Measurements from ENCODE around the gene CPA4. TPM values are rescaled to one million over a fixed set of nuclear protein-coding genes. Genes with fewer than 3 reads are reported as not detected.

Gene CPA4
- polyA plus RNA-seq, 1 donor from 2014 or later, result 8.9 TPM

- no peaks in the 10 kb centered on the region for H3K36me3 ChIP-seq (ENCODE audit: insufficient read depth, low read length)
- no peaks in the 10 kb centered on the region for H4K20me1 ChIP-seq (ENCODE audit: insufficient read depth)
- H3K27me3 ChIP-seq (ENCODE audit: insufficient read depth, low read depth, low read length), result no peaks in the 10 kb centered on the region
- H3F3A ChIP-seq (ENCODE audit: insufficient read depth, low read length, poor library complexity, severe bottlenecking), result no peaks in the 10 kb centered on the region
- H3K9ac ChIP-seq (ENCODE audit: low read length), result no peak overlapping the region
- H3K9me2 ChIP-seq (ENCODE audit: insufficient read depth, low read length), result no peaks in the 10 kb centered on the region
- no peak overlapping the region for H3K4me2 ChIP-seq (ENCODE audit: low read length)
- H3K4me3 ChIP-seq (ENCODE audit: low read length), result no peak overlapping the region
- H3K79me2 ChIP-seq (replicated peaks; ENCODE audit: insufficient read depth, low read length), result no peaks in the 10 kb centered on the region
- H2AFZ ChIP-seq (ENCODE audit: low read depth, low read length), result no peak overlapping the region
- H3K9me3 ChIP-seq (ENCODE audit: low read length), result no peaks in the 10 kb centered on the region
- no peak for TF ChIP-seq SMC3 (conservative IDR thresholded peaks at IDR 0.05; ENCODE audit: poor library complexity)
- TF ChIP-seq RAD21 (conservative IDR thresholded peaks at IDR 0.05), result no peak
- TF ChIP-seq REST (IDR thresholded peaks at IDR 0.05; ENCODE audit: borderline replicate concordance), result no peak
- no peak for TF ChIP-seq POLR2AphosphoS5 (IDR thresholded peaks at IDR 0.05)
- TF ChIP-seq TAF1 (IDR thresholded peaks at IDR 0.05; ENCODE audit: low read depth), result no peak
- TF ChIP-seq MXI1 (conservative IDR thresholded peaks at IDR 0.05; ENCODE audit: poor library complexity, severe bottlenecking), result no peak
- no peak for TF ChIP-seq EP300 (conservative IDR thresholded peaks at IDR 0.05; ENCODE audit: poor library complexity, severe bottlenecking)
- TF ChIP-seq CTCF (IDR thresholded peaks at IDR 0.05; ENCODE audit: poor library complexity, severe bottlenecking), result no peak
- TF ChIP-seq EZH2 (IDR thresholded peaks at IDR 0.05; ENCODE audit: borderline replicate concordance, insufficient read depth, low read length, poor library complexity, severe bottlenecking), result no peak
- H3K27ac ChIP-seq (ENCODE audit: low read length), result peak overlapping the region; percentile 4
These were observed 79.6 kb downstream of the CPA4 start for GRCh38 chr7:130372402-130373165.

Other genes with a start within 250 kb of the CPA4 start
- gene ZC3HC1, start 241.8 kb upstream of the CPA4 start, polyA plus RNA-seq, result 26.6 and 27.5 TPM in 2 replicates
- gene KLHDC10, start 222.6 kb upstream of the CPA4 start, polyA plus RNA-seq, result 59.1 and 67.0 TPM in 2 replicates
- gene TMEM209, start 87.8 kb upstream of the CPA4 start, polyA plus RNA-seq, result 14.6 and 20.2 TPM in 2 replicates
- gene SSMEM1, start 85.3 kb upstream of the CPA4 start, polyA plus RNA-seq, result not detected in 2 replicates
- 0.41 TPM in 1 of 2 replicates, not detected in the other for gene CPA2, start 26.3 kb upstream of the CPA4 start, polyA plus RNA-seq
- not detected in 2 replicates for gene CPA5, start 51.7 kb downstream of the CPA4 start, polyA plus RNA-seq
- gene CPA1, start 87.3 kb downstream of the CPA4 start, polyA plus RNA-seq, result not detected in 2 replicates
- 47.0 and 47.5 TPM in 2 replicates for gene CEP41, start 147.9 kb downstream of the CPA4 start, polyA plus RNA-seq
- 136 and 153 TPM in 2 replicates for gene MEST, start 198.9 kb downstream of the CPA4 start, polyA plus RNA-seq